GM13977 (cell line): Measurements from ENCODE around the gene PGRMC1.

Source experiments
- DNase-seq: peaks from one replicate; pipeline ENCODE4 v3.0.0; 2012; ENCODE audit warnings: low spot score
- CTCF ChIP-seq: IDR thresholded peaks from 2 replicates; pipeline ENCODE4 v1.5.1; 2012; ENCODE audit warnings: mild to moderate bottlenecking, control low read depth; ENCODE audit not compliant: insufficient read depth; ENCODE audit errors: extremely low read depth, missing control alignments
- in situ Hi-C: fragments of 300-500 bp; cut with MboI; formaldehyde crosslinking; loops from one replicate; pipeline ENCODE4 v1.12.0; 2022; ENCODE audit warnings: low sequenced_read_pairs, low pct_unique_long_range_greater_than_20kb, mixed read lengths, inconsistent platforms; ENCODE audit not compliant: unreplicated experiment

Gene PGRMC1

GRCh38 chrX:119211649-119212014, 24.5 kb upstream of the PGRMC1 start:
- in situ Hi-C loops = no loop called here
- TF ChIP-seq CTCF = no peak
- DNase-seq = no peak

- DNase-seq = no peak
- peak; percentile 42 for TF ChIP-seq CTCF
- in situ Hi-C loops = no loop called here
Observed at GRCh38 chrX:119218198-119218597, 17.9 kb upstream of the PGRMC1 start.

- DNase-seq = no peak
- no peak for TF ChIP-seq CTCF
- in situ Hi-C loops = no loop called here
Observed at GRCh38 chrX:119222932-119223331, 13.2 kb upstream of the PGRMC1 start.

GRCh38 chrX:119223783-119224182, 12.3 kb upstream of the PGRMC1 start:
- in situ Hi-C loops = no loop called here
- no peak for DNase-seq

GRCh38 chrX:119226446-119226845, 9.6 kb upstream of the PGRMC1 start:
- in situ Hi-C loops = no loop called here
- no peak for DNase-seq
- no peak for TF ChIP-seq CTCF

More at GRCh38 chrX:119223783-119224182, 12.3 kb upstream of the PGRMC1 start:
- no peak for TF ChIP-seq CTCF

- in situ Hi-C loops = no loop called here
- TF ChIP-seq CTCF = no peak
- no peak for DNase-seq
Observed at GRCh38 chrX:119228512-119229252, 7.4 kb upstream of the PGRMC1 start.

- in situ Hi-C loops = no loop called here
- DNase-seq = no peak
- no peak for TF ChIP-seq CTCF
Observed at GRCh38 chrX:119229253-119229615, 6.9 kb upstream of the PGRMC1 start.
